Natural killer cell (primary cell): ENCODE results near the gene LRRFIP2. TPM values are rescaled to one million over a fixed set of nuclear protein-coding genes. Genes with fewer than 3 reads are reported as not detected.

Source experiments
- ATAC-seq, 3 donors: fragments of 150-1000 bp in 2 of 3; fragments of 200-7000 bp in 1 of 3; cut with Tn5 transposase; 1 replicate in 1 of 3; 2 replicates in 2 of 3; pipeline ENCODE4 v1.10.0; 2021; ENCODE audit warnings: mild to moderate bottlenecking in 2 of 3, moderate library complexity in 2 of 3
- DNase-seq, 2 donors: peaks; one replicate each; pipeline versions ENCODE4 v3.0.0 to v3.0.0-alpha.2; 2013 to 2021; ENCODE audit warnings: mixed read lengths in 1 of 2
- H3K27ac ChIP-seq: one replicate; pipeline ENCODE4 v1.5.1; 2013; ENCODE audit warnings: mild to moderate bottlenecking, low read length
- H3K27me3 ChIP-seq: one replicate; pipeline ENCODE4 v1.6.1; 2013; ENCODE audit warnings: low read length; ENCODE audit not compliant: control insufficient read depth, insufficient read depth
- H3K36me3 ChIP-seq: one replicate; pipeline ENCODE4 v1.6.1; 2013; ENCODE audit warnings: low read length; ENCODE audit not compliant: control insufficient read depth, insufficient read depth
- H3K4me1 ChIP-seq: one replicate; pipeline ENCODE4 v1.6.1; 2013; ENCODE audit warnings: low read length; ENCODE audit not compliant: control insufficient read depth, insufficient read depth
- H3K4me3 ChIP-seq: one replicate; pipeline ENCODE4 v1.5.1; 2013; ENCODE audit warnings: low read length
- H3K9me3 ChIP-seq: one replicate; pipeline ENCODE4 v1.6.1; 2013; ENCODE audit warnings: low read length; ENCODE audit not compliant: control insufficient read depth, insufficient read depth
- H3K27ac Mint-ChIP-seq, 2 donors: one replicate each; pipeline ENCODE4 v1.8.0; 2022; ENCODE audit warnings: mild to moderate bottlenecking in 2 of 2, mixed read lengths in 2 of 2, moderate library complexity in 1 of 2
- H3K27me3 Mint-ChIP-seq, 2 donors: one replicate each; pipeline ENCODE4 v1.8.0; 2022; ENCODE audit warnings: low read depth in 2 of 2, mixed read lengths in 2 of 2
- H3K36me3 Mint-ChIP-seq: one replicate; pipeline ENCODE4 v1.8.0; 2022; ENCODE audit warnings: mixed read lengths
- H3K4me1 Mint-ChIP-seq, 2 donors: one replicate each; pipeline ENCODE4 v1.8.0; 2022; ENCODE audit warnings: mixed read lengths in 2 of 2
- H3K4me3 Mint-ChIP-seq: one replicate; pipeline ENCODE4 v1.8.0; 2022; ENCODE audit warnings: mild to moderate bottlenecking, moderate library complexity, mixed read lengths
- H3K9me3 Mint-ChIP-seq, 2 donors: one replicate each; pipeline ENCODE4 v1.8.0; 2022; ENCODE audit warnings: mixed read lengths in 2 of 2
- WGBS: methylation state at CpG from one replicate; pipeline ENCODE4 v1.1.7; 2013; ENCODE audit warnings: missing lambda C conversion rate; ENCODE audit not compliant: insufficient coverage; 5-methylcytosine and 5-hydroxymethylcytosine counted together
- intact Hi-C: fragments of 100-400 bp; cut with micrococcal nuclease; formaldehyde crosslinking; loops from one replicate; pipeline ENCODE4 v1.14.2; 2022
- total RNA-seq, 4 donors: library from RNA; stranded (reverse); fragments of 120-200 nt in 1 of 4; gene quantifications; one replicate each; pipeline versions ENCODE4 v1.2.3 to v1.2.4, GENCODE V29; 2013 to 2022
- TF ChIP-seq, protein P1 (sequence below): fragments of 200-600 bp; IDR thresholded peaks from one replicate; pipeline ENCODE4 v1.8.0; 2022; ENCODE audit warnings: antibody characterized with exemption

LRRFIP2 gene
- total RNA-seq, 3 donors from 2014 or later (not counting 1 experiment from before 2014, with no cell fraction given): 49.0 to 86.1 (median 66.0) TPM

GRCh38 chr3:37028329-37028728 lies 146.1 kb downstream of the LRRFIP2 start:
- Histone ChIP-seq H3K27ac (no peak overlapping the region), H3K27me3 (no peaks in the 10 kb centered on the region), H3K36me3 (peaks cover 67% of the 10 kb centered on the region), H3K9me3 (no peaks in the 10 kb centered on the region), H3K4me1 (no peaks in the 10 kb centered on the region), H3K4me3 (no peak overlapping the region)
- intact Hi-C loops: no loop called here
- Mint-ChIP-seq H3K9me3 (no peaks in the 10 kb centered on the region), H3K27ac (no peak overlapping the region), H3K4me1 (peaks cover 0 to 4% of the 10 kb centered on the region in 2 donors), H3K36me3 (peaks cover 22% of the 10 kb centered on the region), H3K4me3 (no peak overlapping the region), H3K27me3 (no peaks in the 10 kb centered on the region)
- ATAC-seq (no peak), DNase-seq (no peak)
- TF ChIP-seq, protein P1, sequence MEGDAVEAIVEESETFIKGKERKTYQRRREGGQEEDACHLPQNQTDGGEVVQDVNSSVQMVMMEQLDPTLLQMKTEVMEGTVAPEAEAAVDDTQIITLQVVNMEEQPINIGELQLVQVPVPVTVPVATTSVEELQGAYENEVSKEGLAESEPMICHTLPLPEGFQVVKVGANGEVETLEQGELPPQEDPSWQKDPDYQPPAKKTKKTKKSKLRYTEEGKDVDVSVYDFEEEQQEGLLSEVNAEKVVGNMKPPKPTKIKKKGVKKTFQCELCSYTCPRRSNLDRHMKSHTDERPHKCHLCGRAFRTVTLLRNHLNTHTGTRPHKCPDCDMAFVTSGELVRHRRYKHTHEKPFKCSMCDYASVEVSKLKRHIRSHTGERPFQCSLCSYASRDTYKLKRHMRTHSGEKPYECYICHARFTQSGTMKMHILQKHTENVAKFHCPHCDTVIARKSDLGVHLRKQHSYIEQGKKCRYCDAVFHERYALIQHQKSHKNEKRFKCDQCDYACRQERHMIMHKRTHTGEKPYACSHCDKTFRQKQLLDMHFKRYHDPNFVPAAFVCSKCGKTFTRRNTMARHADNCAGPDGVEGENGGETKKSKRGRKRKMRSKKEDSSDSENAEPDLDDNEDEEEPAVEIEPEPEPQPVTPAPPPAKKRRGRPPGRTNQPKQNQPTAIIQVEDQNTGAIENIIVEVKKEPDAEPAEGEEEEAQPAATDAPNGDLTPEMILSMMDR: no peak
- 95% methylated on average over 1 of the region's 1 CpG for WGBS

DNA sequence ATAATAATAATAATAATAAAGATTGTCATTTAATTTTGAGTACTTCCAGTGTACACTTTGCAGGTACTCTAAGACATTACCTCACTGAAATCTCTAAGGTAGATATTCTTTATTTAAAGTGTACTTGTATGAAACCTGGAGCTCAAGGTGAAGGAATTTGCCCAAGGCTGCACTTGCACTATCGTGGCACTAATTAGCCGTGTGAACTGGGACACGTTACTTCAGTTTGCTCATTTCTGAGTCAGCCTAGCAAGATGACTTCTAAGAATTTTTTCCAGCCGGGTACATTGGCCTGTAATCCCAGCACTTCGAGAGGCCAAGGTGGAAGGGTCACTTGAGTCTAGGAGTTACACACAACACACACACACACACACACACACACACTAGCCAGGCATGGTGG lies 147.5 kb downstream of the LRRFIP2 start:
- Mint-ChIP-seq H3K36me3 (peaks cover 29% of the 10 kb centered on the region), H3K27me3 (no peaks in the 10 kb centered on the region), H3K27ac (no peak overlapping the region), H3K4me3 (no peak overlapping the region), H3K4me1 (peaks cover 0 to 6% of the 10 kb centered on the region in 2 donors), H3K9me3 (no peaks in the 10 kb centered on the region)
- no peaks in the 10 kb centered on the region for H3K4me1 ChIP-seq
- H3K36me3 ChIP-seq: peaks cover 68% of the 10 kb centered on the region
- no peak overlapping the region for H3K27ac ChIP-seq
- H3K27me3 ChIP-seq: no peaks in the 10 kb centered on the region
- no peaks in the 10 kb centered on the region for H3K9me3 ChIP-seq
- TF ChIP-seq, protein P1: no peak
- intact Hi-C loops: no loop called here
- no peak overlapping the region for H3K4me3 ChIP-seq
- WGBS: over 99% methylated on average over 5 of the region's 5 CpGs
- DNase-seq (no peak), ATAC-seq (no peak)

DNA sequence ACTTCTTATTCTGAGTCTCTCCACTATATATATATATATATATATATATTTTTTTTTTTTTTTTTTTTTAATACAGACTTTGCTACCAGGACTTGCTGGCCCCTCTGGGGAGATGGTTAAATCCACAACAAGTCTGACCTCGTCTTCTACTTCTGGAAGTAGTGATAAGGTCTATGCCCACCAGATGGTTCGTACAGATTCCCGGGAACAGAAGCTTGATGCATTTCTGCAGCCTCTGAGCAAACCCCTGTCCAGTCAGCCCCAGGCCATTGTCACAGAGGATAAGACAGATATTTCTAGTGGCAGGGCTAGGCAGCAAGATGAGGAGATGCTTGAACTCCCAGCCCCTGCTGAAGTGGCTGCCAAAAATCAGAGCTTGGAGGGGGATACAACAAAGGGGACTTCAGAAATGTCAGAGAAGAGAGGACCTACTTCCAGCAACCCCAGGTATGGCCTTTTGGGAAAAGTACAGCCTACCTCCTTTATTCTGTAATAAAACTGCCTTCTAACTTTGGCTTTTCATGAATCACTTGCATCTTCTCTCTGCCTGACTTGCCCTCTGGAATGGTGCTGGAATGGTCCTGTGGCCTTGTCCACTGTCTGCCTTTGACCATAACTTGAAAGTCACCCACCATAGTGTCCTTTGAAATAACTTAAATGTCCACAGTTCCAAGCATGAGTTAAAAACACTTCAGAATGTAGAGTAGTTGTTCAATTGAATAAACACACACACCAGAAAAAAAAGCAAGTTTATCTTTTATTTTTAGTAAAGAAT lies 148.6 kb downstream of the LRRFIP2 start:
- Histone ChIP-seq H3K4me3 (no peak overlapping the region), H3K36me3 (peaks cover 66% of the 10 kb centered on the region), H3K27ac (no peak overlapping the region), H3K9me3 (no peaks in the 10 kb centered on the region), H3K27me3 (no peaks in the 10 kb centered on the region), H3K4me1 (no peaks in the 10 kb centered on the region)
- DNase-seq (no peak), ATAC-seq (no peak)
- Mint-ChIP-seq H3K36me3 (peaks cover 34% of the 10 kb centered on the region), H3K4me3 (no peak overlapping the region), H3K4me1 (peaks cover 0 to 10% of the 10 kb centered on the region in 2 donors), H3K9me3 (no peaks in the 10 kb centered on the region), H3K27me3 (no peaks in the 10 kb centered on the region), H3K27ac (peak overlapping the region in 1 of 2 donors; percentile 36)
- 98% methylated on average over 3 of the region's 3 CpGs for WGBS
- TF ChIP-seq, protein P1: no peak
- intact Hi-C loops: no loop called here
